Measurements from ENCODE around the gene CCDC88C. TPM values are rescaled to one million over a fixed set of nuclear protein-coding genes. Genes with fewer than 3 reads are reported as not detected.

The CCDC88C gene
- total RNA-seq, 1 experiment from 2014 or later, result 33.2 TPM

DNA sequence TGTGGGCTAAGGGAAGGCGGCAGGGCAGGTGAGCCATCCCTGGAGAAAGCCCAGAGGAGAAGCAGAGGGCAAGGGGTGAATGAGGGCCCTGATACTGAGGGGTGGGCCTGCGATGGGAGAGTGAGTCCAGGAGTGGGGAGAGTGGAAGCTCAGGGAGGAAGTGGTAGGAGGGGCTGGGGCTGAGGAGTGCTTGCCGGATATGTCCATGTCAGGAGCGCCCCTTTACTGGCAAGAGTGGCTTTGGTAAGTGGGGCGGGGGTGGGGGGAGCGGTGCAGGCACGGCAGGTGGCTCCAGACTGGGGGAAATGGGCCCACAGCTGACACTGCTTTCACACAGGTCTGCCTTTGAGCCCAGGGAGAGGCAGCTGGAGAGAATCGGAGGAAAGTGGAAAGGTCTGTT is 86.8 kb downstream of the CCDC88C start:
- DNase-seq, result no peak
- Mint-ChIP-seq H3K4me1 (ENCODE audit: low read depth, unreplicated experiment) (peaks cover 33% of the 10 kb centered on the region), H3K9me3 (ENCODE audit: low read depth, unreplicated experiment) (no peaks in the 10 kb centered on the region), H3K4me3 (ENCODE audit: low read depth, unreplicated experiment) (no peak overlapping the region), H3K36me3 (ENCODE audit: insufficient read depth, unreplicated experiment) (peaks cover 15% of the 10 kb centered on the region), H3K27ac (ENCODE audit: unreplicated experiment) (no peak overlapping the region), H3K27me3 (ENCODE audit: unreplicated experiment) (no peaks in the 10 kb centered on the region)
- intact Hi-C loops (cut with micrococcal nuclease; ENCODE audit: unreplicated experiment), result no loop called here
- no TSS peak for BruUV-seq (replicated peaks)
- CTCF ChIA-PET, result interaction anchor here (1.3 kb wide), 1 partner anchor 88 kb away, joined by 3 read pairs; no protein-coding TSS in a partner anchor
- TF ChIP-seq, protein P1, sequence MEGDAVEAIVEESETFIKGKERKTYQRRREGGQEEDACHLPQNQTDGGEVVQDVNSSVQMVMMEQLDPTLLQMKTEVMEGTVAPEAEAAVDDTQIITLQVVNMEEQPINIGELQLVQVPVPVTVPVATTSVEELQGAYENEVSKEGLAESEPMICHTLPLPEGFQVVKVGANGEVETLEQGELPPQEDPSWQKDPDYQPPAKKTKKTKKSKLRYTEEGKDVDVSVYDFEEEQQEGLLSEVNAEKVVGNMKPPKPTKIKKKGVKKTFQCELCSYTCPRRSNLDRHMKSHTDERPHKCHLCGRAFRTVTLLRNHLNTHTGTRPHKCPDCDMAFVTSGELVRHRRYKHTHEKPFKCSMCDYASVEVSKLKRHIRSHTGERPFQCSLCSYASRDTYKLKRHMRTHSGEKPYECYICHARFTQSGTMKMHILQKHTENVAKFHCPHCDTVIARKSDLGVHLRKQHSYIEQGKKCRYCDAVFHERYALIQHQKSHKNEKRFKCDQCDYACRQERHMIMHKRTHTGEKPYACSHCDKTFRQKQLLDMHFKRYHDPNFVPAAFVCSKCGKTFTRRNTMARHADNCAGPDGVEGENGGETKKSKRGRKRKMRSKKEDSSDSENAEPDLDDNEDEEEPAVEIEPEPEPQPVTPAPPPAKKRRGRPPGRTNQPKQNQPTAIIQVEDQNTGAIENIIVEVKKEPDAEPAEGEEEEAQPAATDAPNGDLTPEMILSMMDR (IDR thresholded peaks at IDR 0.05; ENCODE audit: unreplicated experiment), result no peak

DNA sequence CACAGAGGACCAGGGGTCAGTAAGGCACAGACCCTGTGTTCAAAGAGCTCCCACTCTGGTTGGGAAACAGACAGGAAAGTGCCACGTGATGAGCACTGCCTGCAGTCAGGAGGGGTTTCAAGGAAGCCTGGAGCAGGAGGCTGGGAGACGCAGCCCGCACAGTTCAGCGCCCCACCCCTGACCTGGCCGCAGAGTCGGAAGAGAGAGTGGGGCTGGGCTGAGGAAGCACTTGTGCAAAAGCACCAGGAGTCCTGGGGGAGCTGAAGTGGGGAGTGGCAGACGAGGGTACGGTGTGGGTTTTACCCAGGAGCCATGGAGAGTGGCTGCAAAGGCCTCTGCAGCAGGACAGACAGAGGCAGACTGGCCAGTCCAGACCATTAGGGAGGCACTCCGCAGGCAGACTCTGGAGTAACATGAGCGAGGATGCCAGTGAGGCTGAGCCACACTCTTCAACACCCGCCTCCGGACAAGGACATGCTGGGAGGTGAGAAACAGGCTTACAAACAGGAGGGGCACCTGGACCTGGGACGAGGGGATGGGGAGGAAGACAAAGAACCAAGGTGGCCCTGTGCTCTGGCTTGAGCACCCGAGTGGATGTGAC is 87.4 kb downstream of the CCDC88C start:
- H3K27ac Mint-ChIP-seq (ENCODE audit: unreplicated experiment), result no peak overlapping the region
- TF ChIP-seq, protein P1 (IDR thresholded peaks at IDR 0.05; ENCODE audit: unreplicated experiment), result no peak
- no TSS peak for BruUV-seq (replicated peaks)
- no peak for DNase-seq
- CTCF ChIA-PET, result no interaction called here
- intact Hi-C loops (cut with micrococcal nuclease; ENCODE audit: unreplicated experiment), result no loop called here
- H3K27me3 Mint-ChIP-seq (ENCODE audit: unreplicated experiment), result no peaks in the 10 kb centered on the region
- no peaks in the 10 kb centered on the region for H3K9me3 Mint-ChIP-seq (ENCODE audit: low read depth, unreplicated experiment)
- H3K36me3 Mint-ChIP-seq (ENCODE audit: insufficient read depth, unreplicated experiment), result peaks cover 12% of the 10 kb centered on the region
- H3K4me3 Mint-ChIP-seq (ENCODE audit: low read depth, unreplicated experiment), result no peak overlapping the region
- H3K4me1 Mint-ChIP-seq (ENCODE audit: low read depth, unreplicated experiment), result peaks cover 33% of the 10 kb centered on the region

DNA sequence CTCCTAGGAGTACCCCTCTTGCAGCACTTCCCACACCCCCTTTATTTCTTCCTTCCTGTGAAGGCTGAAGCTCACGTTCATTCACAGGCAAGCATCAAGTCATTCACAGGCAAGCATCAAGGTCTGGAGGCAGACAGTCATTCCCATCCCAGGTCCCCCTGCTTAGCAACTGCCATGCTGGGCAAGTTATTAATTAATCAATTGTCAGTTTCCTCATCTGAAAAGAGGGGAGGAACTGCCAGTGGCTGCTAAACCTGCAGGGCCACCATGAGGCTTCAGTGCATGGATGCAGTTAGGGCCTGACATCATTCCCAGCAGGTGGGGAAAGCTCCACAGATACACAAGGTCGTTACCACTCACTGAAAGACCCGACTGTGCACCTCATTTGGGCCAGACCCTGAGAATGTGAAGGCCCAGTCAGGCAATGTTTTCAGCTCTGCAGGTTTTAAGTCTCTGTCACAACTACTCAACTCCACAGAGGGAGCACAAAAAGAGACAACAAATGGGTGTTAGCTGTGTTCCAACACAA is 88.1 kb downstream of the CCDC88C start:
- CTCF ChIA-PET, result interaction anchor here (1.3 kb wide), 1 partner anchor 84 kb away, joined by 3 read pairs; no protein-coding TSS in a partner anchor
- peak; percentile 45 for DNase-seq
- intact Hi-C loops (cut with micrococcal nuclease; ENCODE audit: unreplicated experiment), result no loop called here
- no peaks in the 10 kb centered on the region for H3K9me3 Mint-ChIP-seq (ENCODE audit: low read depth, unreplicated experiment)
- peaks cover 33% of the 10 kb centered on the region for H3K4me1 Mint-ChIP-seq (ENCODE audit: low read depth, unreplicated experiment)
- H3K36me3 Mint-ChIP-seq (ENCODE audit: insufficient read depth, unreplicated experiment), result peaks cover 12% of the 10 kb centered on the region
- no peaks in the 10 kb centered on the region for H3K27me3 Mint-ChIP-seq (ENCODE audit: unreplicated experiment)
- no peak overlapping the region for H3K4me3 Mint-ChIP-seq (ENCODE audit: low read depth, unreplicated experiment)
- no peak overlapping the region for H3K27ac Mint-ChIP-seq (ENCODE audit: unreplicated experiment)
- TF ChIP-seq, protein P1 (IDR thresholded peaks at IDR 0.05; ENCODE audit: unreplicated experiment), result no peak
- BruUV-seq (replicated peaks), result no TSS peak

DNA sequence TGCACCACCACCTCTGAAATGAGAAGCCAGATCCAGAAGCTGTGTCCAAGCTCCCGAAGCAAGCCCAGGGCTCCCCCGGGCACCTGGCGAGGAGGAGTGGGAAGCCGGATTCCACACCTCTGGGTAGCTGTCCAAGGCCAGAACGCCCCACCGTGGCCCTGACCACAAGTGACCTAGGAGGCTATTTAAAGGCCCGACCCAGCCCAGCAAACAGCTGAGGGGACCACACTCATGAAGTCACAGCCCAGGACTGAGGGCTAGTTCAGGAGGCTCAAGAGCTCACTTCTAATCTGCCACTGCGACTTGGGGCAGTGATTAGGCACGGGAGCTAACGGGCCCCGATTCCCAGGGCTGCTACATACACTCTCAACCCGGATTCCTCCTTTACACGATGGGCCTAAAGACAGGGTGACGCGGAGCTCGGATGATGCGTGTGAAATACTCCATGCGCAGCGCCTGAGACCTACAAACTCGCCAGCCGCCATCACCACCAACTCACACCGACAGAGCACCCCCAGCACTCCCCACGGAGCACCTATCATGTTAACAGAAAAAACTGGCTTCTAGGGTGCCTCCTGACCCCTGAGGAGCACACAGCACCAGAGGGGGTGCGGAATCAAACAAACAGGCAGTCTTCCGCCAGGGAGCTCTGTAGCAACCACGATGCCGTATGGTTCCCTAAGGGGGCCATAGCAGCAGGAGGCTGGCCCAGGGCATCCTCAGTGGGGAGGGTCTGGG is 89.1 kb downstream of the CCDC88C start:
- no peak overlapping the region for H3K27ac Mint-ChIP-seq (ENCODE audit: unreplicated experiment)
- TF ChIP-seq, protein P1 (IDR thresholded peaks at IDR 0.05; ENCODE audit: unreplicated experiment), result no peak
- H3K4me1 Mint-ChIP-seq (ENCODE audit: low read depth, unreplicated experiment), result peaks cover 33% of the 10 kb centered on the region
- intact Hi-C loops (cut with micrococcal nuclease; ENCODE audit: unreplicated experiment), result no loop called here
- no peaks in the 10 kb centered on the region for H3K9me3 Mint-ChIP-seq (ENCODE audit: low read depth, unreplicated experiment)
- no peak overlapping the region for H3K4me3 Mint-ChIP-seq (ENCODE audit: low read depth, unreplicated experiment)
- no peaks in the 10 kb centered on the region for H3K27me3 Mint-ChIP-seq (ENCODE audit: unreplicated experiment)
- H3K36me3 Mint-ChIP-seq (ENCODE audit: insufficient read depth, unreplicated experiment), result peaks cover 21% of the 10 kb centered on the region
- DNase-seq, result no peak
- CTCF ChIA-PET, result interaction anchor here (0.5 to 1.3 kb wide), 3 partner anchors 77 to 169 kb away, joined by 3 read pairs; no protein-coding TSS in a partner anchor
- BruUV-seq (replicated peaks), result no TSS peak

All from Calu3 (cell line).